HG03565 (cell line): ENCODE data around the gene COL1A1.

Experiments
- ATAC-seq: cut with Tn5 transposase; IDR thresholded peaks from one replicate; pipeline ENCODE4 v1.9.1; 2021; ENCODE audit warnings: mild to moderate bottlenecking, moderate library complexity; ENCODE audit not compliant: unreplicated experiment

Gene COL1A1

GRCh38 chr17:50174444-50174843 is 27.0 kb downstream of the COL1A1 start:
- no peak for ATAC-seq

- no peak for ATAC-seq
Measured at GRCh38 chr17:50173335-50173941, 28.0 kb downstream of the COL1A1 start.

DNA sequence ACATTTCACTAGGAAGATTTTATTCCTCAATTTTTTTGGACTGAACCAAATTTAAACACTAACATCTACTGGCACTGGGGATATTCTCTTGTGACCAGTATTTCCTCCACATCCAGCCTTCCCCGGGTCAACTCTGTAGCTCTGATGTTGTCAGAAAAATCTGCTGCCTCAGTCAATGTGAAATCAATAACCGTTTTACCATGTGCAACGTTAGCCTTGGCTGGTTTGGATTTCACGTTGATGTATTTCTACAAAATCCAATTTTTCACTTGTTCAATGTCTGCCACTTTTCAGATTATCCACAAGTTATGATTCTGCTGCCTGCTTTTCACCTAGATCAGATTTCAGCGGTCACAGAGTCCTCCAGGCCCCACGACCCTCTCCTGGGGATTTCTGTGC is 28.5 kb downstream of the COL1A1 start:
- ATAC-seq, result no peak

DNA sequence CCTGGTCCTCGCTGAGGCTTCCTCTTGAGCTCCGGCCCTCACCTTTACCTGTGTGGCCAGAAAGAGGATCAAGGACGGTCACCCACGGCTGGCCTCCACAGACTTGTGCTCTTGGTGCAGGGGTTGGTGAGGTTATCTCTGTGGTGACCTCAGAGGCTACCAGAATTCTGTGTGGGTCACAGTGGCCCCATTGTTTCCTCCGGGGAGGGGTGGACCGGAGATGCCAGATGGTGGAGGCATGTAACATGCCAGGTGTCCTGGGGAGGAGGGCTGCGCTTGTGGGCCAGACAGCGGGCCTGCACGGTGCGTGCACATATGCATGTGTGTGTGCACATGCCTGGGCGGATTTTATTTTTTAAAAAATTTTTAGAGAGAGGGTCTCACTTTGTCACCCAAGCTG is 29.3 kb downstream of the COL1A1 start:
- no peak for ATAC-seq

DNA sequence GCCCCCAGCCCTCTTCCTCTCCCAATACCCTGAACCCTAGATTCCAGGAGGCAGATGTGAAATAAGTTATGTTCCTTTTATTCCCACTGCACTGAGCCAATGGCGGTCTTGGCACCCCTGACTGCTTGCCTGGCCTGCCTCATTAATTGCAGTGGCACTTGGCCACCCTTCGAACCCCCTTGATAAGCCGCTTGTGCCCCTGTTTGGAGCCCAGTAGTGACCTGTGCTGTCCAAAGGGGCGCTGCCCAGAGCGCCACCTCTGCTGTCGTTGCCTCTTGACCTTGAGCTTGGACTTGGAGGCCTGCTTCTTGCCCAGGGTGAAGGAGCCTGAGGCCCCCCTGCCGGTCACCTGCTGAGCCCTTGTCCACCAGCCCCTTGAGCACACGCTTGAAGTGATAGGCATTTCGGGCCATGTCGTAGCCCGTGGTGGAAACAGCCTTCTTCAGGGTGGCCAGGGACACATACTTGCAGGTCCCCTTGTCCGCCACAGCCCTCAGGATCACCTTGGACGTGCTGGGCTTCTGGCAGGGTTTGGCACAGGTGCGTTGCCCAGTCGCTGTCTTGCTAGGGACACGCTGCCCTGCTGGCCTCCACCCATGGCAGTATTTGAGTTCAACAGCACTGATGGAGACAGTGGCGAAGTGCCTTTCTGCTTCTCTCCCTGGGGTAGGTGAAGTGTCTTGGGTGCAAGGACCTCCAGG is 29.9 kb downstream of the COL1A1 start:
- ATAC-seq, result no peak

GRCh38 chr17:50170662-50171370 is 30.6 kb downstream of the COL1A1 start:
- peak; percentile 66 for ATAC-seq

DNA sequence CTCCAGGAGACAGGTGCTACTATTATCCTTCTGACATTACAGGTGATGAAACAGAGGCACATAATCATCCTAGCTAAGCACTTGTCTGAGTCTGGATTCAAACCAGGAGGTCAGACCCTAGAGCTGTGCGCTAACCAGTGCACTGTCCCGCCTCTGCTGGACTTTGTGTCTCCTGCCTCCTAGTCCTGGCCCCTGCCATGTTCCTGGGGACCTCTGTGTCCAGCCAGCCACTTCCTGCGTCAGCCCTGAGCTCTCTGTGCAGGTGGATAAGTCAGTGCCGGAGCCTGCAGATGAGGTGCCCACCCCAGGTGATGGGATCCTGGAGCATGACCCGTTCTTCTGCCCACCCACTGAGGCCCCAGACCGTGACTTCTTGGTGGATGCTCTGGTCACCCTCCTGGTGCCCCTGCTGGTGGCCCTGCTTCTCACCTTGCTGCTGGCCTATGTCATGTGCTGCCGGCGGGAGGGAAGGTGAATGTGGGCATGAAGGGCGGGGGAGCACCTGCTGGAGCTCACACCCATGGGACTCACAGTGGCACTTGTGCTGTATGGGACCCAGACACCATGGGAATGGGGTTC is 31.5 kb downstream of the COL1A1 start:
- no peak for ATAC-seq

GRCh38 chr17:50169121-50169764 is 32.2 kb downstream of the COL1A1 start:
- ATAC-seq, result no peak

- no peak for ATAC-seq
Measured at GRCh38 chr17:50168319-50168718, 33.1 kb downstream of the COL1A1 start.

DNA sequence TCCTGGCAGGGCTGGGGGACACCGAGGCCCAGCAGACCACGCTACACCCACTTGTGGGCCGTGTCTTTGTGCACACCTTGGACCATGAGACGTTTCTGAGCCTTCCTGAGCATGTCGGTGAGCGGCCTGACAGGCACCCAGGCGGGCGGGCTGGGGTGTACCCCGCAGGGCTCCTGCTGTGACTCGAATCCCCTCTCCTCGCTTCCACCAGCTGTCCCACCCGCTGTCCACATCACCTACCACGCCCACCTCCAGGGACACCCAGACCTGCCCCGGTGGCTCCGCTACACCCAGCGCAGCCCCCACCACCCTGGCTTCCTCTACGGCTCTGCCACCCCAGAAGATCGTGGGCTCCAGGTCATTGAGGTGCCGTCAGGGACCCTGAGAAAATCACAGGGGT is 34.1 kb downstream of the COL1A1 start:
- ATAC-seq, result no peak

- no peak for ATAC-seq
Measured at GRCh38 chr17:50166518-50167181, 34.8 kb downstream of the COL1A1 start.

GRCh38 chr17:50165867-50166517 is 35.4 kb downstream of the COL1A1 start, which contains the start of gene SGCA:
Gene SGCA, plus strand, starts transcription at chr17:50166005. Its CDS starts 36 bp downstream, at chr17:50166041.
- no peak for ATAC-seq

GRCh38 chr17:50165466-50165865 is 36.0 kb downstream of the COL1A1 start:
- ATAC-seq, result no peak

DNA sequence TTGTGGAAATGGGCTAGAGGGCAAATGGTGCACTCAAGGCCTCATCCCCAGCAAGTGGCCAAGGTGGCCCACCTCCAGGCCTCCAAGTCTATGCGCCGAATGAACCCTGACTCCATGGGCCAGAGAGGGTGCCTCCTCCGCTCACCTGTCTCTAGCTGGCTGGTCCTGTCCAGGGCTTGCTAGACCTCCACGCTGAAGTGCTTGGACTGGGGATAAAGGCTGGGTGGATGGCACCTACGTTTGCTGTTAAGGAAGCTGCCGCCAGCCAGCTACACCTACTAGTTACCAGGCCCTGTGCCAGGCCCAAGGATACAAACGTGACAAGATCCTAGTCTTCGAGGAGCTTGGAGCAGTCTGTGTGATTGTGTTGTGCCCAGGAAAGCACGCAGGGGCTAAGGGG is 36.4 kb downstream of the COL1A1 start:
- ATAC-seq, result no peak

GRCh38 chr17:50164697-50164988 is 36.8 kb downstream of the COL1A1 start:
- ATAC-seq, result no peak

DNA sequence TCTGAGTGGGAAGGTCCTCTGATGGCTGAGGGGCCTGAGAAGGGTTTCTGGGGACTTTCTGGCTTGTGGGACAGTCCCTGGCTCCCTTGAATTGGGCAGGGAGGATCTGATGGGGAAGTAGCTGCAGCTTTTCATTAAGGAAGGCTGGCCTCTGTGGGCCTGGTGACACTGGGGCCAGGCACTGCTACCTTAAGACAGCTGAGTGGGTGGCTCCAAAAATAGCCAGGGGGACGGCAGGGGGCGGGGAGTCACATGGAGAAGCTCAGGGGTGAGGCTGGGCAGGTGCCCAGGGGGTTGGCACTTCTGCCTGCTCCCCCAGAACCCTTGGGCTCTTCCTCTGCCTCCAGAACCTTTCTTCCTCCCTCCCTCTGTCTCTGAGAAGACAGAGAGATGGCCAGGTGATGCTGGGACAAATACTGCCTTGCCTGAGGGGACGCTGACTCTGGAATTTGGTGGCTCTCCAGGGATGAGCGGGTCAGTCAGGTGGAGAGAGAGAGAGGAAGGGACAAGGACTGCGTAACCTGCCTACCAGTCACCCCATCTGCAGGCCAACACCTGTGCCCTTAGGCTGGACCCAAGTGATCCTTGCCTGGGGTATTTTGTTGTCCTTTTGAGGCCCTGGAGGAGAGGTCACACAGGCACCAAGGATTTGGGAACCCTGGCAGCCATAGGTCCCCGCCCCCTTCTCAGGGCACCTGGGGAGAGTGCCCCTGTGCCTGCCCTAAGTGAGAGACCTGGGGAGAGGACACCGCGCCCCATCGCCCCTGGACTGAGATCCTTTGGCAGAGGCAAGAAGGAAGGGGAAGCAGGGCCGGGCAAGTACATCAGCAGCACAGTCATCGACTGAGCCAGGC is 37.4 kb downstream of the COL1A1 start:
- no peak for ATAC-seq

DNA sequence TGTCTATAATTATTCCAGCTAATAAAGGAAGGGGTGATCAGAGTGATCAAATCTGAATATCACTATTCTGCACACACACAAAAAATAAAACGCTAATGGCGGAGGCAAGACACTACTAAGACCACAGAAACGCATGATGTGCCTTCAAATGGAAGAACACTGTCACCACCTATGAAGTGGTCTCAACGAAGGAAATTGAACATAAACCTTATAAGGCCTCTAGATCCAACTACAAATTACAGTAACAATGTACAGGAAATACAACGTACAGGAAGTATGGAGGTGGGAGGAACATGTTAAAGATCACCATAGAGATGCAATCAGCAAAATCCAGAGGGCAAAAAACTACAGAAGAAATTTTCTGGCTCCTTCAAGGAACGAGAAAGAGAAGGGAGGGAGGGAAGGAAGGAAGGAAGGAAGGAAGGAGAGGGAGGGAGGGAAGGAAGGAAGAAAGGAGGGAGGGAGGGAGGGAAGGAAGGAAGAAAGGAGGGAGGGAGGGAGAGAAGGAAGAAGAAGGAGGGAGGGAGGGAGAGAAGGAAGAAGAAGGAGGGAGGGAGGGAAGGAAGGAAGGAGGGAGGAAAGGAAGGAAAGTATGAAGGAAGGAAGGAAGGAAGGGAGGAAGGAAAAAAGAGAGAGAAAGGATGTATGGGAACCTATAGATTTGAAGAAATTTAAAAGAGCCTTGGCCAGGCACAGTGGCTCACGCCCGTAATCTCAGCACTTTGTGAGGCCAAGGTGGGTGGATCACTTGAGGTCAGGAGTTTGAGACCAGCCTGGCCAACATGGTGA is 38.8 kb downstream of the COL1A1 start:
- ATAC-seq, result no peak

DNA sequence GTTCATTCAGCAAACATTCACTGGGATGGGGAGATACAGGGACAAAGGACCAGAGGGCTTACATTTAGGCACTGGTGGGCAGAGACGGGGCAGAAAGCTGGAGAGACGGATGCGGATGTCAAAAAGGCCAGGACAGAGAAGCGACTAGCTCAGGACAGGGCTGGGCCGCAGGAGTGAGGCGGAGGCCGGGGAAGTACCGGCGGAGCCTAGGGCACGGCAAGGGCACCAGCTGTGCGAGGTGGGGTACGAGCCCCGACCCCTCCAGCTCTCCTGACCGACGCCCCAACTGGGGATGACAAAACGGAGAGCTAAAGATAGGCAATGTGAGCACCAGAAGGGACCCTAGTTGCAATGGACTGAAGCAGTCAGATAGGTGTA is 39.5 kb downstream of the COL1A1 start:
- ATAC-seq, result no peak
